IPS-15b (cell line): ENCODE data around the gene COL5A2.

Source experiments
- H3K27me3 ChIP-seq: one replicate; pipeline ENCODE4 v1.6.1; 2013; ENCODE audit warnings: low read length; ENCODE audit not compliant: control insufficient read depth, insufficient read depth
- H3K36me3 ChIP-seq: one replicate; pipeline ENCODE4 v1.6.1; 2013; ENCODE audit warnings: low read length; ENCODE audit not compliant: control insufficient read depth, insufficient read depth
- H3K4me1 ChIP-seq: one replicate; pipeline ENCODE4 v1.6.1; 2013; ENCODE audit warnings: mild to moderate bottlenecking, low read length; ENCODE audit not compliant: control insufficient read depth, insufficient read depth
- H3K4me3 ChIP-seq: one replicate; pipeline ENCODE4 v1.5.1; 2013; ENCODE audit warnings: low read depth, low read length
- H3K9ac ChIP-seq: one replicate; pipeline ENCODE4 v1.6.1; 2013; ENCODE audit warnings: low read depth, mild to moderate bottlenecking, low read length
- H3K9me3 ChIP-seq: one replicate; pipeline ENCODE4 v1.6.1; 2013; ENCODE audit warnings: mild to moderate bottlenecking, low read length; ENCODE audit not compliant: control insufficient read depth, insufficient read depth

COL5A2 gene

GRCh38 chr2:189142893-189143759 lies 36.4 kb downstream of the COL5A2 start:
- Histone ChIP-seq H3K9ac (no peak overlapping the region), H3K4me3 (no peak overlapping the region), H3K27me3 (no peaks in the 10 kb centered on the region), H3K9me3 (no peaks in the 10 kb centered on the region), H3K36me3 (no peaks in the 10 kb centered on the region), H3K4me1 (peaks cover 3% of the 10 kb centered on the region)

GRCh38 chr2:189138800-189139199 lies 40.8 kb downstream of the COL5A2 start:
- H3K27me3 ChIP-seq, result no peaks in the 10 kb centered on the region
- no peak overlapping the region for H3K9ac ChIP-seq
- H3K4me1 ChIP-seq, result peaks cover 3% of the 10 kb centered on the region
- H3K4me3 ChIP-seq, result no peak overlapping the region
- no peaks in the 10 kb centered on the region for H3K36me3 ChIP-seq
- no peaks in the 10 kb centered on the region for H3K9me3 ChIP-seq

GRCh38 chr2:189137519-189137918 lies 42.0 kb downstream of the COL5A2 start:
- Histone ChIP-seq H3K9ac (no peak overlapping the region), H3K4me3 (no peak overlapping the region), H3K27me3 (no peaks in the 10 kb centered on the region), H3K4me1 (no peaks in the 10 kb centered on the region), H3K36me3 (no peaks in the 10 kb centered on the region), H3K9me3 (no peaks in the 10 kb centered on the region)

- H3K27me3 ChIP-seq, result no peaks in the 10 kb centered on the region
- H3K4me1 ChIP-seq, result no peaks in the 10 kb centered on the region
- H3K9me3 ChIP-seq, result no peaks in the 10 kb centered on the region
- H3K36me3 ChIP-seq, result no peaks in the 10 kb centered on the region
- no peak overlapping the region for H3K4me3 ChIP-seq
- no peak overlapping the region for H3K9ac ChIP-seq
These were observed 45.1 kb downstream of the COL5A2 start for GRCh38 chr2:189134485-189134884.

GRCh38 chr2:189131991-189132390 lies 47.6 kb downstream of the COL5A2 start:
- Histone ChIP-seq H3K4me3 (no peak overlapping the region), H3K4me1 (no peaks in the 10 kb centered on the region), H3K9ac (no peak overlapping the region), H3K36me3 (no peaks in the 10 kb centered on the region), H3K9me3 (no peaks in the 10 kb centered on the region), H3K27me3 (no peaks in the 10 kb centered on the region)

- no peak overlapping the region for H3K9ac ChIP-seq
- no peaks in the 10 kb centered on the region for H3K9me3 ChIP-seq
- no peak overlapping the region for H3K4me3 ChIP-seq
- no peaks in the 10 kb centered on the region for H3K27me3 ChIP-seq
- no peaks in the 10 kb centered on the region for H3K36me3 ChIP-seq
- H3K4me1 ChIP-seq, result no peaks in the 10 kb centered on the region
These were observed 49.6 kb downstream of the COL5A2 start for GRCh38 chr2:189129971-189130370.

- Histone ChIP-seq H3K36me3 (no peaks in the 10 kb centered on the region), H3K4me3 (no peak overlapping the region), H3K9ac (no peak overlapping the region), H3K4me1 (no peaks in the 10 kb centered on the region), H3K9me3 (no peaks in the 10 kb centered on the region), H3K27me3 (no peaks in the 10 kb centered on the region)
These were observed 50.6 kb downstream of the COL5A2 start for GRCh38 chr2:189128970-189129369.

- H3K4me3 ChIP-seq, result no peak overlapping the region
- H3K27me3 ChIP-seq, result no peaks in the 10 kb centered on the region
- H3K4me1 ChIP-seq, result no peaks in the 10 kb centered on the region
- H3K9me3 ChIP-seq, result no peaks in the 10 kb centered on the region
- H3K36me3 ChIP-seq, result no peaks in the 10 kb centered on the region
- no peak overlapping the region for H3K9ac ChIP-seq
These were observed 51.8 kb downstream of the COL5A2 start for GRCh38 chr2:189127756-189128155.

- Histone ChIP-seq H3K4me3 (no peak overlapping the region), H3K4me1 (no peaks in the 10 kb centered on the region), H3K27me3 (no peaks in the 10 kb centered on the region), H3K9ac (no peak overlapping the region), H3K9me3 (no peaks in the 10 kb centered on the region), H3K36me3 (no peaks in the 10 kb centered on the region)
These were observed 54.4 kb downstream of the COL5A2 start for GRCh38 chr2:189125195-189125594.

- H3K9me3 ChIP-seq, result no peaks in the 10 kb centered on the region
- no peaks in the 10 kb centered on the region for H3K27me3 ChIP-seq
- H3K4me3 ChIP-seq, result no peak overlapping the region
- H3K36me3 ChIP-seq, result no peaks in the 10 kb centered on the region
- H3K4me1 ChIP-seq, result no peaks in the 10 kb centered on the region
- no peak overlapping the region for H3K9ac ChIP-seq
These were observed 55.4 kb downstream of the COL5A2 start for GRCh38 chr2:189124175-189124574.

GRCh38 chr2:189118386-189118785 lies 61.2 kb downstream of the COL5A2 start:
- no peaks in the 10 kb centered on the region for H3K36me3 ChIP-seq
- no peak overlapping the region for H3K9ac ChIP-seq
- H3K9me3 ChIP-seq, result no peaks in the 10 kb centered on the region
- H3K4me1 ChIP-seq, result no peaks in the 10 kb centered on the region
- no peak overlapping the region for H3K4me3 ChIP-seq
- H3K27me3 ChIP-seq, result no peaks in the 10 kb centered on the region

GRCh38 chr2:189116979-189117378 lies 62.6 kb downstream of the COL5A2 start:
- no peaks in the 10 kb centered on the region for H3K4me1 ChIP-seq
- no peak overlapping the region for H3K9ac ChIP-seq
- H3K27me3 ChIP-seq, result no peaks in the 10 kb centered on the region
- H3K36me3 ChIP-seq, result no peaks in the 10 kb centered on the region
- H3K4me3 ChIP-seq, result no peak overlapping the region
- H3K9me3 ChIP-seq, result no peaks in the 10 kb centered on the region
